ENCODE data around the gene PMVK.

DNA sequence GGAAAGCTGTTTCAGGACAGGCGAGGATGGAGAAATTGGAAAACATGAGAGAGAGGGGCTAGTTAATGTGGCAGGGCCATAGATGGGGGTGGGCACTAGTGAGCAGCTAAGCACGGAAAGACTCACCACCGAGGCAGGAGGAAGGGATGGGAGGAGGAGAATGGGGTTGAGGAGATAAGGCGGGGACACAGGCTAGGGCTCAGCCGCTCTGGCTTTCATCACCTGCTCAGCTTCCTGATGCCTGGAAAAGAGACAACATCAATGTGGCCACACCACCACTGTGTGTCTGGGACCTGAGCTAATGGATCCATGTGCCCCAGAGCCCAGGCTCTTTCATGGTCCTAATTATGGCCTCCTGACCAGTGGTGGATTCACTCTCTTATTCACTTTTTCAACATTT is 27.6 kb downstream of the PMVK start:
- TF ChIP-seq, protein P1, sequence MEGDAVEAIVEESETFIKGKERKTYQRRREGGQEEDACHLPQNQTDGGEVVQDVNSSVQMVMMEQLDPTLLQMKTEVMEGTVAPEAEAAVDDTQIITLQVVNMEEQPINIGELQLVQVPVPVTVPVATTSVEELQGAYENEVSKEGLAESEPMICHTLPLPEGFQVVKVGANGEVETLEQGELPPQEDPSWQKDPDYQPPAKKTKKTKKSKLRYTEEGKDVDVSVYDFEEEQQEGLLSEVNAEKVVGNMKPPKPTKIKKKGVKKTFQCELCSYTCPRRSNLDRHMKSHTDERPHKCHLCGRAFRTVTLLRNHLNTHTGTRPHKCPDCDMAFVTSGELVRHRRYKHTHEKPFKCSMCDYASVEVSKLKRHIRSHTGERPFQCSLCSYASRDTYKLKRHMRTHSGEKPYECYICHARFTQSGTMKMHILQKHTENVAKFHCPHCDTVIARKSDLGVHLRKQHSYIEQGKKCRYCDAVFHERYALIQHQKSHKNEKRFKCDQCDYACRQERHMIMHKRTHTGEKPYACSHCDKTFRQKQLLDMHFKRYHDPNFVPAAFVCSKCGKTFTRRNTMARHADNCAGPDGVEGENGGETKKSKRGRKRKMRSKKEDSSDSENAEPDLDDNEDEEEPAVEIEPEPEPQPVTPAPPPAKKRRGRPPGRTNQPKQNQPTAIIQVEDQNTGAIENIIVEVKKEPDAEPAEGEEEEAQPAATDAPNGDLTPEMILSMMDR (IDR thresholded peaks at IDR 0.05; ENCODE audit: low read depth, low read length, missing input control) = no peak
- TF ChIP-seq SP1 (IDR thresholded peaks at IDR 0.05) (no peak), GABPA (IDR thresholded peaks at IDR 0.05 in 1 of 2, conservative IDR thresholded peaks at IDR 0.05 in 1 of 2) (no peak), TAF1 (conservative IDR thresholded peaks at IDR 0.05) (no peak), HNF4A (conservative IDR thresholded peaks at IDR 0.05) (no peak), RAD21 (IDR thresholded peaks at IDR 0.05) (no peak), FOXA2 (IDR thresholded peaks at IDR 0.05) (no peak)
- TF ChIP-seq, protein P2, sequence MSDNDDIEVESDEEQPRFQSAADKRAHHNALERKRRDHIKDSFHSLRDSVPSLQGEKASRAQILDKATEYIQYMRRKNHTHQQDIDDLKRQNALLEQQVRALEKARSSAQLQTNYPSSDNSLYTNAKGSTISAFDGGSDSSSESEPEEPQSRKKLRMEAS (IDR thresholded peaks at IDR 0.05) = no peak

Measured in liver (tissue), 3 donors.